Esophagus (tissue), 2 donors: Measurements from ENCODE around the gene SPATA31E1. TPM values are rescaled to one million over a fixed set of nuclear protein-coding genes. Genes with fewer than 3 reads are reported as not detected.
"Not testable (repeated sequence)": the region's sequence is repeated elsewhere in the genome, so short reads cannot be mapped to it uniquely, and the experiment has no call there.

ENCODE experiments used
- H3K27ac ChIP-seq, 2 donors: one replicate each; pipeline ENCODE4 v1.5.1; 2013; ENCODE audit warnings: low read depth in 2 of 2, mild to moderate bottlenecking in 2 of 2, inconsistent platforms in 1 of 2, low read length in 1 of 2, moderate library complexity in 1 of 2
- H3K27me3 ChIP-seq, 2 donors: one replicate each; pipeline ENCODE4 v1.6.1; 2013; ENCODE audit warnings: low read length in 2 of 2, control low read depth in 1 of 2, mild to moderate bottlenecking in 1 of 2; ENCODE audit not compliant: insufficient read depth in 2 of 2, control insufficient read depth in 1 of 2
- H3K36me3 ChIP-seq, 2 donors: one replicate each; pipeline ENCODE4 v1.6.1; 2013; ENCODE audit warnings: low read length in 1 of 2; ENCODE audit not compliant: control insufficient read depth in 2 of 2, insufficient read depth in 2 of 2
- H3K4me1 ChIP-seq, 2 donors: one replicate each; pipeline ENCODE4 v1.6.1; 2013; ENCODE audit warnings: low read length in 1 of 2; ENCODE audit not compliant: control insufficient read depth in 2 of 2, insufficient read depth in 2 of 2
- H3K4me3 ChIP-seq, 2 donors: one replicate each; pipeline ENCODE4 v1.5.1; 2013; ENCODE audit warnings: low read length in 2 of 2, mild to moderate bottlenecking in 2 of 2, low read depth in 1 of 2, moderate library complexity in 1 of 2
- H3K9me3 ChIP-seq, 2 donors: one replicate each; pipeline ENCODE4 v1.6.1; 2013; ENCODE audit warnings: mild to moderate bottlenecking in 2 of 2, low read depth in 1 of 2, low read length in 1 of 2, moderate library complexity in 1 of 2; ENCODE audit not compliant: control insufficient read depth in 2 of 2, insufficient read depth in 1 of 2
- WGBS, 2 donors: extraction: QIAGEN DNeasy Blood & Tissue Kit; methylation state at CpG; one replicate each; pipeline ENCODE4 v1.1.7; 2013; 5-methylcytosine and 5-hydroxymethylcytosine counted together
- polyA plus RNA-seq, 2 donors: library from polyadenylated mRNA; stranded (reverse); fragments of 200-250 nt; gene quantifications; one replicate each; pipeline ENCODE4 v1.2.3, GENCODE V29; 2013
- donor health status: healthy with polysubstance abuse.
- donor health status: Bipolar disorder and iron deficiency.

The SPATA31E1 gene
- polyA plus RNA-seq, 2 donors, result not detected

GRCh38 chr9:87889065-87889881, 6.6 kb downstream of the SPATA31E1 start:
- Histone ChIP-seq H3K27ac (no peak overlapping the region), H3K36me3 (no peaks in the 10 kb centered on the region), H3K27me3 (no peaks in the 10 kb centered on the region), H3K4me1 (no peaks in the 10 kb centered on the region), H3K4me3 (no peak overlapping the region), H3K9me3 (no peaks in the 10 kb centered on the region)
- 86 to 88% methylated on average over 12 of the region's 12 CpGs for WGBS, 2 donors

- WGBS, 2 donors, result 89 to 95% methylated on average over 4 of the region's 4 CpGs
- no peaks in the 10 kb centered on the region for H3K36me3 ChIP-seq
- H3K27me3 ChIP-seq, result no peaks in the 10 kb centered on the region
- H3K27ac ChIP-seq, result no peak overlapping the region
- no peaks in the 10 kb centered on the region for H3K4me1 ChIP-seq
- H3K9me3 ChIP-seq, result peaks cover 0 to under 1% of the 10 kb centered on the region in 2 donors
- no peak overlapping the region for H3K4me3 ChIP-seq
Observed at GRCh38 chr9:87889882-87890252, 7.2 kb downstream of the SPATA31E1 start.

GRCh38 chr9:87890837-87891236, 8.2 kb downstream of the SPATA31E1 start:
- no peak overlapping the region for H3K4me3 ChIP-seq
- H3K36me3 ChIP-seq, result no peaks in the 10 kb centered on the region
- H3K27ac ChIP-seq, result no peak overlapping the region
- WGBS, 2 donors, result 78 to 81% methylated on average over 10 of the region's 10 CpGs
- H3K27me3 ChIP-seq, result no peaks in the 10 kb centered on the region
- no peaks in the 10 kb centered on the region for H3K4me1 ChIP-seq
- peaks cover 0 to 2% of the 10 kb centered on the region in 2 donors for H3K9me3 ChIP-seq

GRCh38 chr9:87891754-87892153, 9.1 kb downstream of the SPATA31E1 start:
- H3K4me1 ChIP-seq, result no peaks in the 10 kb centered on the region
- H3K27ac ChIP-seq, result no peak overlapping the region
- H3K9me3 ChIP-seq, result peaks cover 0 to 2% of the 10 kb centered on the region in 2 donors
- 94% methylated on average over 6 of the region's 6 CpGs for WGBS, 2 donors
- no peak overlapping the region for H3K4me3 ChIP-seq
- H3K36me3 ChIP-seq, result no peaks in the 10 kb centered on the region
- no peaks in the 10 kb centered on the region for H3K27me3 ChIP-seq

- WGBS, 2 donors, result 83 to 85% methylated on average over 4 of the region's 4 CpGs
- H3K36me3 ChIP-seq, result no peaks in the 10 kb centered on the region
Observed at GRCh38 chr9:87892956-87893355, 10.3 kb downstream of the SPATA31E1 start.

GRCh38 chr9:87894998-87895625, 12.4 kb downstream of the SPATA31E1 start:
- H3K4me3 ChIP-seq, result no peak overlapping the region
- H3K27me3 ChIP-seq, result no peaks in the 10 kb centered on the region
- no peaks in the 10 kb centered on the region for H3K36me3 ChIP-seq
- no peak overlapping the region for H3K27ac ChIP-seq
- no peaks in the 10 kb centered on the region for H3K4me1 ChIP-seq
- 72 to 76% methylated on average over 4 of the region's 4 CpGs for whole genome bisulfite sequencing, 2 donors
- H3K9me3 ChIP-seq, result peaks cover 0 to 2% of the 10 kb centered on the region in 2 donors

More at GRCh38 chr9:87892956-87893355, 10.3 kb downstream of the SPATA31E1 start:
- Histone ChIP-seq H3K9me3 (peaks cover 0 to 2% of the 10 kb centered on the region in 2 donors), H3K4me1 (no peaks in the 10 kb centered on the region), H3K4me3 (no peak overlapping the region), H3K27ac (no peak overlapping the region), H3K27me3 (no peaks in the 10 kb centered on the region)

- Histone ChIP-seq H3K27me3 (no peaks in the 10 kb centered on the region), H3K9me3 (peaks cover 0 to 2% of the 10 kb centered on the region in 2 donors), H3K4me3 (no peak overlapping the region), H3K27ac (no peak overlapping the region), H3K36me3 (no peaks in the 10 kb centered on the region), H3K4me1 (no peaks in the 10 kb centered on the region)
Observed at GRCh38 chr9:87896891-87897290, 14.2 kb downstream of the SPATA31E1 start.

- H3K4me1 ChIP-seq, result no peaks in the 10 kb centered on the region
- H3K9me3 ChIP-seq, result peaks cover 0 to 2% of the 10 kb centered on the region in 2 donors
- no peak overlapping the region for H3K27ac ChIP-seq
- H3K36me3 ChIP-seq, result no peaks in the 10 kb centered on the region
- no peaks in the 10 kb centered on the region for H3K27me3 ChIP-seq
- H3K4me3 ChIP-seq, result no peak overlapping the region
Observed at GRCh38 chr9:87898151-87898550, 15.5 kb downstream of the SPATA31E1 start.

GRCh38 chr9:87902371-87902770, 19.7 kb downstream of the SPATA31E1 start:
- H3K4me3 ChIP-seq, H3K9me3 ChIP-seq, H3K27me3 ChIP-seq, H3K36me3 ChIP-seq, H3K27ac ChIP-seq, H3K4me1 ChIP-seq: not testable (repeated sequence)
- 93 to 95% methylated on average over 11 of the region's 11 CpGs for WGBS, 2 donors
